Colonic mucosa (tissue), 4 donors: ENCODE data around the gene ANTXR1. TPM values are rescaled to one million over a fixed set of nuclear protein-coding genes. Genes with fewer than 3 reads are reported as not detected.

Experiments used
- DNase-seq: peaks from one replicate; pipeline ENCODE4 v3.0.0-alpha.2; 2020
- H3K27ac ChIP-seq: fragments of 200-600 bp; one replicate; pipeline ENCODE4 v1.8.0; 2021
- H3K27me3 ChIP-seq: fragments of 200-600 bp; one replicate; pipeline ENCODE4 v1.8.0; 2021
- H3K36me3 ChIP-seq: fragments of 200-600 bp; one replicate; pipeline ENCODE4 v1.8.0; 2021
- H3K4me1 ChIP-seq: fragments of 200-600 bp; one replicate; pipeline ENCODE4 v1.8.0; 2021; ENCODE audit warnings: mild to moderate bottlenecking
- H3K4me3 ChIP-seq: fragments of 200-600 bp; one replicate; pipeline ENCODE4 v1.8.0; 2021
- H3K9ac ChIP-seq, 2 donors: one replicate each; pipeline ENCODE4 v1.7.0; 2013; ENCODE audit warnings: control low read depth in 2 of 2, low read depth in 2 of 2, low read length in 2 of 2
- H3K9me3 ChIP-seq: fragments of 200-600 bp; one replicate; pipeline ENCODE4 v1.8.0; 2021
- CTCF ChIP-seq: fragments of 200-600 bp; IDR thresholded peaks from one replicate; pipeline ENCODE4 v1.8.0; 2022; ENCODE audit warnings: antibody characterized with exemption, mild to moderate bottlenecking
- intact Hi-C: fragments of 100-400 bp; cut with DNase I; formaldehyde crosslinking; loops from one replicate; pipeline ENCODE4 v1.14.1; 2022
- total RNA-seq, 2 donors: library from RNA; stranded (reverse); fragmentation: NEBNext Ultra II Directional in 1 of 2; extraction: Animal tissue kit (Norgen Biotek cat#: 25700) in 1 of 2; gene quantifications; one replicate each; pipeline ENCODE4 v1.2.1, GENCODE V29; 2021
- donor health status: healthy.
- donor health status: DM: no; HTN: no; CAD: no.
- donor health status: DM: no; HTN: no; CAD: no.

ANTXR1 gene
- total RNA-seq, 2 donors from 2014 or later, result 8.1 to 17.0 TPM

GRCh38 chr2:69013840-69014821, 1.2 kb downstream of the ANTXR1 start:
- Histone ChIP-seq H3K36me3 (no peaks in the 10 kb centered on the region), H3K4me1 (peaks cover 4% of the 10 kb centered on the region), H3K27ac (peak overlapping the region; percentile 74), H3K4me3 (peak overlapping the region; percentile 55), H3K27me3 (peaks cover 22% of the 10 kb centered on the region), H3K9ac (peak overlapping the region; percentile 37 to 52), H3K9me3 (no peaks in the 10 kb centered on the region)
- TF ChIP-seq CTCF, result no peak
- intact Hi-C loops, result loop anchor here (5.0 kb wide), 1 partner anchor 293 kb away; no protein-coding TSS in a partner anchor
- no peak for DNase-seq

GRCh38 chr2:69017080-69017479, 4.1 kb downstream of the ANTXR1 start:
- Histone ChIP-seq H3K9me3 (no peaks in the 10 kb centered on the region), H3K4me3 (no peak overlapping the region), H3K4me1 (peaks cover 9% of the 10 kb centered on the region), H3K9ac (peak overlapping the region in 1 of 2 donors; percentile 25), H3K27ac (no peak overlapping the region), H3K36me3 (no peaks in the 10 kb centered on the region), H3K27me3 (peaks cover 22% of the 10 kb centered on the region)
- DNase-seq, result no peak
- no peak for TF ChIP-seq CTCF
- intact Hi-C loops, result no loop called here

- intact Hi-C loops, result no loop called here
- no peaks in the 10 kb centered on the region for H3K9me3 ChIP-seq
- H3K4me1 ChIP-seq, result peaks cover 9% of the 10 kb centered on the region
- no peak for DNase-seq
- H3K27ac ChIP-seq, result no peak overlapping the region
- no peak overlapping the region for H3K4me3 ChIP-seq
- no peaks in the 10 kb centered on the region for H3K36me3 ChIP-seq
- TF ChIP-seq CTCF, result no peak
- peaks cover 22% of the 10 kb centered on the region for H3K27me3 ChIP-seq
- H3K9ac ChIP-seq, result no peak overlapping the region
Measured at GRCh38 chr2:69017835-69018234, 4.9 kb downstream of the ANTXR1 start.

GRCh38 chr2:69018678-69019095, 5.7 kb downstream of the ANTXR1 start:
- Histone ChIP-seq H3K36me3 (no peaks in the 10 kb centered on the region), H3K27me3 (peaks cover 16% of the 10 kb centered on the region), H3K4me1 (peaks cover 5% of the 10 kb centered on the region), H3K4me3 (no peak overlapping the region), H3K27ac (no peak overlapping the region), H3K9ac (no peak overlapping the region), H3K9me3 (no peaks in the 10 kb centered on the region)
- intact Hi-C loops, result no loop called here
- no peak for TF ChIP-seq CTCF
- no peak for DNase-seq

- H3K4me1 ChIP-seq, result peaks cover 5% of the 10 kb centered on the region
- H3K27ac ChIP-seq, result no peak overlapping the region
- no peak overlapping the region for H3K4me3 ChIP-seq
- no peak for TF ChIP-seq CTCF
- DNase-seq, result no peak
- no peak overlapping the region for H3K9ac ChIP-seq
- intact Hi-C loops, result no loop called here
- no peaks in the 10 kb centered on the region for H3K9me3 ChIP-seq
- no peaks in the 10 kb centered on the region for H3K36me3 ChIP-seq
- no peaks in the 10 kb centered on the region for H3K27me3 ChIP-seq
Measured at GRCh38 chr2:69020496-69021426, 7.8 kb downstream of the ANTXR1 start.
